Gastrocnemius medialis (tissue), 4 donors: ENCODE results near the gene EPB41L4A. TPM values are rescaled to one million over a fixed set of nuclear protein-coding genes. Genes with fewer than 3 reads are reported as not detected.

ENCODE experiments used
- ATAC-seq, 2 donors: fragments of 150-250 bp; one replicate each; pipeline ENCODE4 v1.9.1; 2016
- DNase-seq, 2 donors: peaks; one replicate each; pipeline ENCODE4 v3.0.0-alpha.2; 2019
- H3K27ac ChIP-seq, 4 donors: fragments of 200-600 bp; sonication (generic); 1 replicate in 1 of 4; 2 replicates in 3 of 4; pipeline ENCODE4 v1.5.1; 2016 to 2018; ENCODE audit warnings: mild to moderate bottlenecking in 2 of 4, moderate library complexity in 1 of 4
- H3K27me3 ChIP-seq, 3 donors: fragments of 200-600 bp; sonication (generic) in 2 of 3; 1 replicate in 1 of 3; 2 replicates in 2 of 3; pipeline versions ENCODE4 v1.5.1 to v1.6.0; 2016 to 2019; ENCODE audit warnings: mild to moderate bottlenecking in 1 of 3, moderate library complexity in 1 of 3
- H3K36me3 ChIP-seq, 2 donors: fragments of 200-600 bp; sonication (generic) in 1 of 2; one replicate each; pipeline ENCODE4 v1.5.1; 2017 to 2018
- H3K4me1 ChIP-seq, 2 donors: fragments of 200-600 bp; sonication (generic) in 1 of 2; one replicate each; pipeline ENCODE4 v1.5.1; 2016 to 2017; ENCODE audit warnings: mild to moderate bottlenecking in 2 of 2
- H3K4me3 ChIP-seq, 4 donors: fragments of 200-600 bp; sonication (generic) in 3 of 4; 1 replicate in 1 of 4; 2 replicates in 3 of 4; pipeline ENCODE4 v1.5.1; 2016 to 2019; ENCODE audit warnings: mild to moderate bottlenecking in 2 of 4
- H3K9me3 ChIP-seq, 3 donors: fragments of 200-600 bp; sonication (generic) in 2 of 3; 1 replicate in 1 of 3; 2 replicates in 2 of 3; pipeline ENCODE4 v1.5.1; 2016 to 2019
- POLR2A ChIP-seq, 2 donors: fragments of 450-650 bp; IDR thresholded peaks; one replicate each; pipeline ENCODE4 v1.6.1; 2017; ENCODE audit warnings: antibody characterized with exemption in 2 of 2, mild to moderate bottlenecking in 2 of 2, moderate library complexity in 2 of 2
- in situ Hi-C, 4 donors: fragments of 200-750 bp; cut with MboI; loops; one replicate each; pipeline versions ENCODE4 v1.15.0 to v1.8.0; 2017; ENCODE audit warnings: low sequenced_read_pairs in 4 of 4
- intact Hi-C: fragments of 100-400 bp; cut with DNase I; formaldehyde crosslinking; loops from one replicate; pipeline ENCODE4 v1.15.1; 2023; ENCODE audit warnings: low total_unique reads
- total RNA-seq, 4 donors: library from RNA; depleted of rRNA; stranded (reverse); fragments of >200 nt; gene quantifications; one replicate each; pipeline versions ENCODE4 v1.1.0 to v1.2.3, GENCODE V29; 2016
- TF ChIP-seq, protein P1 (sequence below), 5 experiments: fragments of 450-650 bp in 3 of 5; fragments of 200-600 bp in 2 of 5; sonication (generic) in 2 of 5; IDR thresholded peaks in 4 of 5; conservative IDR thresholded peaks in 1 of 5; 1 replicate in 4 of 5; 2 replicates in 1 of 5; pipeline ENCODE4 v1.5.1; 2016 to 2019; ENCODE audit warnings: antibody characterized with exemption in 5 of 5, mild to moderate bottlenecking in 3 of 5, moderate library complexity in 3 of 5

Gene EPB41L4A
- total RNA-seq, 4 donors from 2014 or later = 1.8 to 10.6 (median 3.8) TPM

DNA sequence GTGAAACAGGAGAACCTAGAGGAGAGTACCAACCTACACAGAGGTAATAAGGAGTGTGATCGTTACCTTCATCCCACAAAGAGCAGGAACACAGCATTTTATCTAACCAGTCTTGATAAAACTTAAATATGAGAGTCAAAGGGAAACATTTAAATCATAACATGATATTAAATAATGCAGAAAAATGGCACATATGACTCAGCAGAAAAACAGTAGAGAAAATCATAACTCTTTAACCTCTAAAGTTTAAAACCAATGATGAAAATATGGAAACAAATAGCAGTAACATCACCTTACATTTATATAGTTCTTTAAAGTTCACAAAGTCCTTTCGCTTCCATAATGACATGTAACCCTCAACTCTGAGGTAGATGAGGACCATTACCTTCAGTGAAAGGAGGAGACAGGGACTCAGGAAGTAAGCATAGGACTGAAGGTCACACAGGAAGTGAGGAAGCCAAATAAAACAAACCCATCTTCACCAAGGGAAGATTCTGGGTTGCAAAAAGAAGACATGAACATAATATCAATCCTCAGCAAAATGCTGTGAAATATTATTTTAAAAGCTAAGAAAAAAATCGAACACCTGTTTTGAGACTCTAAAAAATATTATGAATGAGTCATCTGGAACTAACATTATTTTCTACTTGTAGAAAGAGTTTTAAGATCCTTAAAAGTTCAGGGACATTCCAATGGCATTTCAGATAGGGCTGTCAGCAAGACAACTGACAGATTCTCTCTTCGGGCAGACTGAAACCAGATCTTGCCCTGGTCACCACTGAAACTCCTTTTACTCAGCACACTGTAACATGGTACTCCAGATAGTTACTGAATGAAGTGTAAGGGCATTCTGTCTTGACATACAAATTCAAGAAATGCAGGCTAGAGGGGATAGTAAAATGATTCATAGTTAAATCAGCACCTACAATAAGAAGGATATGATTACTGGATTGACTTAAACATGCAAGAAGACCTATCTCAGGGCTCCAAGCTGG, 148.5 kb downstream of the EPB41L4A start:
- peaks cover 0 to 8% of the 10 kb centered on the region in 2 donors for H3K4me1 ChIP-seq
- H3K9me3 ChIP-seq = no peaks in the 10 kb centered on the region
- H3K27ac ChIP-seq = no peak overlapping the region
- intact Hi-C loops (no loop called here), in situ Hi-C loops (no loop called here)
- no peaks in the 10 kb centered on the region for H3K27me3 ChIP-seq
- no peak overlapping the region for H3K4me3 ChIP-seq
- no peaks in the 10 kb centered on the region for H3K36me3 ChIP-seq
- ATAC-seq (peak; percentile 58 to 90), DNase-seq (no peak)
- TF ChIP-seq, protein P1, sequence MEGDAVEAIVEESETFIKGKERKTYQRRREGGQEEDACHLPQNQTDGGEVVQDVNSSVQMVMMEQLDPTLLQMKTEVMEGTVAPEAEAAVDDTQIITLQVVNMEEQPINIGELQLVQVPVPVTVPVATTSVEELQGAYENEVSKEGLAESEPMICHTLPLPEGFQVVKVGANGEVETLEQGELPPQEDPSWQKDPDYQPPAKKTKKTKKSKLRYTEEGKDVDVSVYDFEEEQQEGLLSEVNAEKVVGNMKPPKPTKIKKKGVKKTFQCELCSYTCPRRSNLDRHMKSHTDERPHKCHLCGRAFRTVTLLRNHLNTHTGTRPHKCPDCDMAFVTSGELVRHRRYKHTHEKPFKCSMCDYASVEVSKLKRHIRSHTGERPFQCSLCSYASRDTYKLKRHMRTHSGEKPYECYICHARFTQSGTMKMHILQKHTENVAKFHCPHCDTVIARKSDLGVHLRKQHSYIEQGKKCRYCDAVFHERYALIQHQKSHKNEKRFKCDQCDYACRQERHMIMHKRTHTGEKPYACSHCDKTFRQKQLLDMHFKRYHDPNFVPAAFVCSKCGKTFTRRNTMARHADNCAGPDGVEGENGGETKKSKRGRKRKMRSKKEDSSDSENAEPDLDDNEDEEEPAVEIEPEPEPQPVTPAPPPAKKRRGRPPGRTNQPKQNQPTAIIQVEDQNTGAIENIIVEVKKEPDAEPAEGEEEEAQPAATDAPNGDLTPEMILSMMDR (IDR thresholded peaks at IDR 0.05 in 4 of 5, conservative IDR thresholded peaks at IDR 0.05 in 1 of 5) = no peak
- no peak for TF ChIP-seq POLR2A (IDR thresholded peaks at IDR 0.05)

DNA sequence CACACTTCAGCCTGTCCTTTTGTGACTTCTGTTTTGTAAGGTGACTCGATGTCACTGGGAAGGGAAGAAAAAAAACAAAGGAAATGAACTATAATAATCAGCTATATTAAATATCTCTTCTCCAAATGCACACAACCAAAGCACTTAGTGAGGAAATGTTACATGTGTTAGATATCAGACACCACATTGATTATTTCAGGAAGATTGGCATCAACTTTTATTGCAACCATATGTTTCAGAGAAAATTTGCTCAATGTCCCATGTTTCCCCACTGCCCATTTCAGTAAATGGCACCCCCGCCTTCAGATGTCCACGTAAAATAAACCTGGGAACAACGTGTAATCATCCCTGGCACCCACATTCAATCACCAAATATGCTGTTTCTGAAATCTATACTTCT, 151.8 kb downstream of the EPB41L4A start:
- in situ Hi-C loops = no loop called here

DNA sequence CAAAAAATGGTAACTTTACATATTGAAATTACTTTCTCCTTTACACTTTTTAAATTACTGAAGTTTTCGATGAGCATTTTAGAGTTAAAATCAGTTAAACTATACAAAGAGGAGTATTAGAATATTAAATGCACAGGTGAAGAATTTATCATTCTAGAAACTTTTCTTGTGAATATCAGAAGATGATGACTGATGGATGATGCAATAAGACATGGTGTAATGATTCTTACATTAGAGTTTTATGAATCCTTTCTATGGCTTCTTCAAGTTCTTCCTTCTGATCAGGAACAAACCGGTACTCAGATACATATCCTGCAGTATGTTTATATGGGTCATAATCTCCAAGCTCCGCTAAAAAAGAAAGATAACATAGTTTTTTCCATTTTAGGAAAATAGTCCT, 154.4 kb downstream of the EPB41L4A start:
- Histone ChIP-seq H3K9me3 (no peaks in the 10 kb centered on the region), H3K27me3 (no peaks in the 10 kb centered on the region), H3K36me3 (no peaks in the 10 kb centered on the region), H3K27ac (no peak overlapping the region), H3K4me3 (no peak overlapping the region), H3K4me1 (no peaks in the 10 kb centered on the region)
- ATAC-seq (no peak), DNase-seq (no peak)
- intact Hi-C loops (no loop called here), in situ Hi-C loops (no loop called here)
- TF ChIP-seq POLR2A (IDR thresholded peaks at IDR 0.05) = no peak
- TF ChIP-seq, protein P1 (IDR thresholded peaks at IDR 0.05 in 4 of 5, conservative IDR thresholded peaks at IDR 0.05 in 1 of 5) = no peak

More for the DNA sequence above, 151.8 kb downstream of the EPB41L4A start:
- intact Hi-C loops = no loop called here
- DNase-seq (no peak), ATAC-seq (no peak)
- H3K9me3 ChIP-seq = no peaks in the 10 kb centered on the region
- no peaks in the 10 kb centered on the region for H3K27me3 ChIP-seq
- H3K36me3 ChIP-seq = no peaks in the 10 kb centered on the region
- TF ChIP-seq, protein P1 (IDR thresholded peaks at IDR 0.05 in 4 of 5, conservative IDR thresholded peaks at IDR 0.05 in 1 of 5) = no peak
- TF ChIP-seq POLR2A (IDR thresholded peaks at IDR 0.05) = no peak
- H3K4me3 ChIP-seq = no peak overlapping the region
- peaks cover 0 to 8% of the 10 kb centered on the region in 2 donors for H3K4me1 ChIP-seq
- no peak overlapping the region for H3K27ac ChIP-seq

DNA sequence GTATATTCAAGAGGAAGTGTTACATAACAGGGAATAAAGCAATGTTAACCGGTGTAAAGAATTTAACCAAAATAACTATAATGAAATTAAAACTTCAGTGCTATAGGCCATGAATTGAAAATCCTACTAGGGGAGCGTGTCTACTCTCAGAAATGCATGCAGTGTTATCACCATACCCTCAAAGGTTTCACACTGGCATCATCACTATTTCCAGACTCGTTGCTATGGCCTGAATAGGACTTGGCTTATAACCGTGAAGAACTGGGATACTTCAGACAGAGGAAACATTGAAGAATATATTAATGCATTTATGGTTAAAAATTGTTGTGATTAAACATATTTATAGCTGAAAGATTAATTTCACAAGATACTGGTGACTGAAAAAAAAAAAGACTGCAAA, 154.9 kb downstream of the EPB41L4A start:
- DNase-seq = no peak
- ATAC-seq = no peak
- in situ Hi-C loops = no loop called here

More for the DNA sequence above, 154.9 kb downstream of the EPB41L4A start:
- TF ChIP-seq POLR2A (IDR thresholded peaks at IDR 0.05) = no peak
- TF ChIP-seq, protein P1 (IDR thresholded peaks at IDR 0.05 in 4 of 5, conservative IDR thresholded peaks at IDR 0.05 in 1 of 5) = no peak
- Histone ChIP-seq H3K27ac (no peak overlapping the region), H3K4me1 (no peaks in the 10 kb centered on the region), H3K4me3 (no peak overlapping the region), H3K27me3 (no peaks in the 10 kb centered on the region), H3K36me3 (no peaks in the 10 kb centered on the region), H3K9me3 (no peaks in the 10 kb centered on the region)
- intact Hi-C loops = no loop called here
